Coronary artery (tissue), 2 donors: Measurements from ENCODE around the gene WNT5B.

Experiments
- DNase-seq: peaks from one replicate; pipeline ENCODE4 v3.0.0-alpha.2; 2017; ENCODE audit warnings: low spot score
- H3K27ac ChIP-seq, 2 donors: fragments of 200-600 bp; sonication (generic); one replicate each; pipeline ENCODE4 v1.5.1; 2016 to 2019
- H3K4me3 ChIP-seq: fragments of 200-600 bp; sonication (generic); 2 replicates; pipeline ENCODE4 v1.5.1; 2016; ENCODE audit warnings: mild to moderate bottlenecking, moderate library complexity
- TF ChIP-seq, protein P1 (sequence below): fragments of 200-600 bp; sonication (generic); IDR thresholded peaks from one replicate; pipeline ENCODE4 v1.5.1; 2019; ENCODE audit warnings: antibody characterized with exemption

Gene WNT5B

DNA sequence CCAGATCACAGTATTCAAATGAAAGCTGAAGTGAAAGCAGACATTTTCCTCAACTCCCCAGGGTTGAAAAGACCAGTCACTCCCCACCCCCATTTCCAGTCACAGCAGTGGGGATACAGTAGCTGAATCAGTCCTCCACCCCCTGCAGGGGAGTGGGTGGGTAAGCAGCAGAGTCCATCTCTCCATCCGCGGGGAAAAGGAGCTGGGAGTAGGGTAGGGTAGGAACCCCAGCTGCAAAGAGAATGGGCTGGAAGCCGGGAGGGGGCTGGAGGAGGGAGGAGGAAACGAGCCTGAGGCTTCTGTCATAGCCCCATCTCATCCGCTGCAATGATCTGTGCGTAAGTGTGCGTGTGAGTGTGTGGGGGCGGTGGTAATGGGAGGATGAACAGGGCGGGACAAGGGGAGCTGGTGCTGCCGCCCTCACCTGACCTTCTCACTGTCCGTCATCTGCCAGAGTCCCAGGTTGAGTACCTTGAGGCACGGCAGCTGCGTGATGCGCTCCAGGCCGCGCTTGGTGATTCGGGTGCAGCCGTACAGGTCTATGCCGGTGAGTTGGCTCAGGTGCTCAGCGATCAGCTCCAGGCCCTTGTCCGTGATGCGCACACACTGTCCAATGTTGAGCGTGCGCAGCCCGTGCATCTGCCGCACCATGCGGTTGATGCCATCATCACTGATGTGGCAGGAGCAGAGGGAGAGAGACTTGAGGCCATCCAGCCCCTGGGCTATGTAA lies 36.4 kb upstream of the WNT5B start:
- Histone ChIP-seq H3K27ac (peak overlapping the region in 1 of 2 donors; percentile 94), H3K4me3 (peak overlapping the region; percentile 94)
- DNase-seq = no peak
- TF ChIP-seq, protein P1, sequence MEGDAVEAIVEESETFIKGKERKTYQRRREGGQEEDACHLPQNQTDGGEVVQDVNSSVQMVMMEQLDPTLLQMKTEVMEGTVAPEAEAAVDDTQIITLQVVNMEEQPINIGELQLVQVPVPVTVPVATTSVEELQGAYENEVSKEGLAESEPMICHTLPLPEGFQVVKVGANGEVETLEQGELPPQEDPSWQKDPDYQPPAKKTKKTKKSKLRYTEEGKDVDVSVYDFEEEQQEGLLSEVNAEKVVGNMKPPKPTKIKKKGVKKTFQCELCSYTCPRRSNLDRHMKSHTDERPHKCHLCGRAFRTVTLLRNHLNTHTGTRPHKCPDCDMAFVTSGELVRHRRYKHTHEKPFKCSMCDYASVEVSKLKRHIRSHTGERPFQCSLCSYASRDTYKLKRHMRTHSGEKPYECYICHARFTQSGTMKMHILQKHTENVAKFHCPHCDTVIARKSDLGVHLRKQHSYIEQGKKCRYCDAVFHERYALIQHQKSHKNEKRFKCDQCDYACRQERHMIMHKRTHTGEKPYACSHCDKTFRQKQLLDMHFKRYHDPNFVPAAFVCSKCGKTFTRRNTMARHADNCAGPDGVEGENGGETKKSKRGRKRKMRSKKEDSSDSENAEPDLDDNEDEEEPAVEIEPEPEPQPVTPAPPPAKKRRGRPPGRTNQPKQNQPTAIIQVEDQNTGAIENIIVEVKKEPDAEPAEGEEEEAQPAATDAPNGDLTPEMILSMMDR = no peak

DNA sequence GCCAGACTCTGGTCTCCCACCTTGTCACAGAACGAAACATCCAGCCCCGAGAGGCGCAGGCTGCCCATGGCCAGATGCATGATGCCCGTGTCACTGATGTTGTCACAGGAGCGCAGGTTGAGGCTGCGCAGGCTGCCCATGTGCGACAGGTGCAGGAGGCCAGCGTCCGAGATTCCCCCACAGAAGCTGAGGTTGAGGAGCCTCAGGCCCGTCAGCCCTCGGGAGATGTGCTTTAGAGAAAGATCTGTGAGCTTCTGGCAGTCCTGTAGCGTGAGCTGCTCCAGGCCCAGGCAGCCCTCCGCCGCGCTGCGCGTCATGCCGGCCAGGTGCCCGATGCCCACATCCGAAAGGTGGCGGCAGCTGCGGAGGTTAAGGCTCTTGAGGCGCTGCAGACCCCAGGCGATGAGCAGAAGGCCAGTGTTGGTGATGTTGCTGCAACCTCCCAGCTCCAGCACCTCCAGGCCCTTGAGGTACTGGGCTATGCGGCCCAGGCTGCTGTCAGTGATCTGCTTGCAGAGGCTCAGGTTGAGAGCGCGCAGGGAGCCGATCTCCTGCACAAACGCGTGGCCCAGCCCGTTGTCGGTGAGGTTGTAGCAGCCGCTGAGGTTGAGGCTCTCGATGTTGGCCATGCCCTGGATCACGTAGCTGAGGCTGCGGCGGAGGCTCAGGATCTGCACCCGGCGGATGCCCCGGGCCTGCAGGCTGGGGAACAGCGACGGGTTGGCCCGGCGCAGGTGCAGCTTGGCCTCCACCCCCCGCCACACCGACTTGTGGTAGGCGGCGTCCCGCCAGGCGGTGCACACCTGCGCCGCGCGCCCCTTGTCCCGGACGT lies 35.6 kb upstream of the WNT5B start:
- TF ChIP-seq, protein P1 = no peak
- peak overlapping the region; percentile 59 to 94 for H3K27ac ChIP-seq
- no peak for DNase-seq
- H3K4me3 ChIP-seq = peak overlapping the region; percentile 94

- peak overlapping the region; percentile 59 to 94 for H3K27ac ChIP-seq
- H3K4me3 ChIP-seq = peak overlapping the region; percentile 94
- no peak for DNase-seq
- TF ChIP-seq, protein P1 = no peak
Measured at GRCh38 chr12:1594006-1594260, 35.1 kb upstream of the WNT5B start.

DNA sequence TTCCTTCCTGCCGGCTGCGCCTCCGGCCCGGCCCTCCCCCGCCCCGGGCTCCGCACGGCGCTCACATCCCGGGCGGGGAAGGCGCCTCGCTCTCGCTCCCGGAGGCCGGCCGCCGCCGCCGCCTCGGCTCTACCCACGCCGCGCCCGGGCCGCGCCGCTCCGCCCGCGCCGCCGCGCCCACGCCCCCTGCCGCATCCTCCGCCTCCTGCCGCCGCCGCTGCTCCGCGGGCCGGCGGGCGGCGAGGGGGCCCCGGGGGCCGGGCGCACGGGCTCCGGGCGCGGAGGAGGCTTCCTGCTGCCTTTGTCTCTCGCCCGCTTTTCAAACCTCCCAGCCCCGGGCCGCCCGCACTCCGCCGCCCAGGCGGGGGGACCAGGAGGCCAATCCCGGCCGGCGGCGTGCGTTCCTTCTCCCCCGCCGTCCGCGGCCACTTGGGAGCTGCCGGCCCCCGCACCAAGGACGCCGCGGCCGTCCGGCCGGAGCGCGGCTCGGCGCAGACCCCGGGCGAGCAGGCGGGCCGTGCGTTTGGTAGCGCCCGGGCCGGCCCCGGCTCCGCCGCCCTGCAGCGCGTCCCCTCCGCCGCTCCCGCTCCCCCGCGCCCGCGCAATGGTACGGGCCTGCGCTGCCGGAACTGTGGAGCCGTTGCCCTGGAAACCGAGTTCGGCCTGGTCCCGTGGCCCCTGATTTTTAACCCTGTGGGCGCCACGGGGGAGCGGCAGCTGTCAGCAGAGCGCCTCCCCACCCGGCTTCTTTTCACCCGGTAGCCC lies 34.6 kb upstream of the WNT5B start, which contains the start of gene FBXL14:
FBXL14 (minus strand) TSS at position 321 of the 765 bp plus-strand sequence. CDS start 515 bp downstream, outside the sequence.
- Histone ChIP-seq H3K4me3 (peak within 1 kb of the TSS; percentile 94), H3K27ac (peak within 1 kb of the TSS; percentile 79 to 94)
- peak; percentile 90 for DNase-seq
- TF ChIP-seq, protein P1 = no peak

- TF ChIP-seq, protein P1 = no peak
- Histone ChIP-seq H3K27ac (peak overlapping the region; percentile 79 to 94), H3K4me3 (peak overlapping the region; percentile 94)
- DNase-seq = no peak
Measured at GRCh38 chr12:1595026-1595561, 33.9 kb upstream of the WNT5B start.

DNA sequence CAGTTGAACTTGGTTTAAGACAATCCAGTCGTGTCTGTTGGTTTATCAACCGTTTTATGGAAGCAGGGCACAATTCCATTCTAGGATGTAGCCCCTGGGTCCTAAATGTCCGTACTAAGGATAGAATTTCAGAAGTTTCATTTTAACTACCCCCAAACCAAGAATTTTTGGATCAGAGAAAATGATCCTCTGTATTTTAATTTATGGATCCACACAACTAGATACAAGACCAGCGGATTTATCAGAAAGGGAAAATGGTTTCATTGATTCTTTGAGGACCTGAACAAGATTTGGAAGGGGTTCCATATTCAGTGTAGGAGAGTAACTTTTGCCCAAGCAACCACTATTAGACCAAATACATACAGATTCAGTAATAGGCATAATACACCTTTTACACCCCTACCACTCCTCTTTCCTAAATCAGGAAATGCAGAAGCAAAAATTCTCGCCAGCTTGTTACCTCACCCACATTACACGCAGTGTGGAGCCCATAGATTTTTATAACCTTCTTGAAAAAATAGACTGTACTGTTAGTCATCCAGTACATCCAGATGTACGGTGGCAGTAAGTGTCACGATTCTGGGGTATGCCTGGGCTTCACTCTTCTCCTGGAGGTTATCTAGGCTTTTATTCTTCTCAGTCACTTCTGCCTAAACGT lies 33.2 kb upstream of the WNT5B start:
- peak overlapping the region; percentile 94 for H3K4me3 ChIP-seq
- TF ChIP-seq, protein P1 = no peak
- DNase-seq = no peak
- peak overlapping the region; percentile 79 to 94 for H3K27ac ChIP-seq
